Measurements from ENCODE around the gene TRPM3.

The TRPM3 gene

DNA sequence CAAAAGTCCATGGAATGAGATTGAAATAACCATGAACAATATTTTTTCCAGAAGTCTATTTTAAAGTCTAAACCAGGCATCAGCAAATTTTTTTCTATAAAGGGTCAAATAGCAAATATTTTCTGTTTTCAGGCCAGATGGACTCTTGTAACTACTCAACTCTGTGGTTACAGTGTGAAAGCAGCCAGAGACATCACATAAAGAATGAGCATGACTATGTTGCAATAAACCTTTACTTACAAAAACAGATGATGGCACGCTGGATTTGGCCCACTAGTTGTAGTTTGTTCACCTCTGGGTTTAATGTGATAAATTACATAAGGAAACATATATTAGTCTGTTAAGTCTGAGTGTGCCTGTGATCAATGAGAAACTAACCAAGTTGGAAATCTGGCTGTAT lies 319.2 kb downstream of the TRPM3 start:
- H3K4me3 ChIP-seq (ENCODE audit: low read length) = no peak overlapping the region
- H3K9me2 ChIP-seq (replicated peaks; ENCODE audit: insufficient read depth, low read length) = no peaks in the 10 kb centered on the region
- H3K4me1 ChIP-seq (ENCODE audit: low read length) = no peaks in the 10 kb centered on the region
- no peak overlapping the region for H3K9ac ChIP-seq (ENCODE audit: low read length)
- no peaks in the 10 kb centered on the region for H3F3A ChIP-seq (ENCODE audit: insufficient read depth, low read length)
- H3K36me3 ChIP-seq (replicated peaks; ENCODE audit: insufficient read depth, low read length) = no peaks in the 10 kb centered on the region
- no peaks in the 10 kb centered on the region for H3K79me2 ChIP-seq (ENCODE audit: low read length)
- H3K4me2 ChIP-seq (ENCODE audit: low read depth, low read length) = no peak overlapping the region
- DNase-seq = no peak
- H3K27me3 ChIP-seq (replicated peaks; ENCODE audit: insufficient read depth, low read length) = no peaks in the 10 kb centered on the region
- H3K27ac ChIP-seq (ENCODE audit: low read length) = no peak overlapping the region
- H3K9me3 ChIP-seq (replicated peaks; ENCODE audit: insufficient read depth, low read length) = no peaks in the 10 kb centered on the region
- H2AFZ ChIP-seq (ENCODE audit: low read length) = no peak overlapping the region
- TF ChIP-seq, protein P1, sequence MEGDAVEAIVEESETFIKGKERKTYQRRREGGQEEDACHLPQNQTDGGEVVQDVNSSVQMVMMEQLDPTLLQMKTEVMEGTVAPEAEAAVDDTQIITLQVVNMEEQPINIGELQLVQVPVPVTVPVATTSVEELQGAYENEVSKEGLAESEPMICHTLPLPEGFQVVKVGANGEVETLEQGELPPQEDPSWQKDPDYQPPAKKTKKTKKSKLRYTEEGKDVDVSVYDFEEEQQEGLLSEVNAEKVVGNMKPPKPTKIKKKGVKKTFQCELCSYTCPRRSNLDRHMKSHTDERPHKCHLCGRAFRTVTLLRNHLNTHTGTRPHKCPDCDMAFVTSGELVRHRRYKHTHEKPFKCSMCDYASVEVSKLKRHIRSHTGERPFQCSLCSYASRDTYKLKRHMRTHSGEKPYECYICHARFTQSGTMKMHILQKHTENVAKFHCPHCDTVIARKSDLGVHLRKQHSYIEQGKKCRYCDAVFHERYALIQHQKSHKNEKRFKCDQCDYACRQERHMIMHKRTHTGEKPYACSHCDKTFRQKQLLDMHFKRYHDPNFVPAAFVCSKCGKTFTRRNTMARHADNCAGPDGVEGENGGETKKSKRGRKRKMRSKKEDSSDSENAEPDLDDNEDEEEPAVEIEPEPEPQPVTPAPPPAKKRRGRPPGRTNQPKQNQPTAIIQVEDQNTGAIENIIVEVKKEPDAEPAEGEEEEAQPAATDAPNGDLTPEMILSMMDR (IDR thresholded peaks at IDR 0.05; ENCODE audit: low read length) = no peak
- no peak for TF ChIP-seq EZH2phosphoT487 (IDR thresholded peaks at IDR 0.05; ENCODE audit: low read length)
- TF ChIP-seq EZH2 (optimal IDR thresholded peaks at IDR 0.05; ENCODE audit: low read depth, low read length) = no peak
- H4K20me1 ChIP-seq (ENCODE audit: insufficient read depth, low read length) = no peaks in the 10 kb centered on the region

DNA sequence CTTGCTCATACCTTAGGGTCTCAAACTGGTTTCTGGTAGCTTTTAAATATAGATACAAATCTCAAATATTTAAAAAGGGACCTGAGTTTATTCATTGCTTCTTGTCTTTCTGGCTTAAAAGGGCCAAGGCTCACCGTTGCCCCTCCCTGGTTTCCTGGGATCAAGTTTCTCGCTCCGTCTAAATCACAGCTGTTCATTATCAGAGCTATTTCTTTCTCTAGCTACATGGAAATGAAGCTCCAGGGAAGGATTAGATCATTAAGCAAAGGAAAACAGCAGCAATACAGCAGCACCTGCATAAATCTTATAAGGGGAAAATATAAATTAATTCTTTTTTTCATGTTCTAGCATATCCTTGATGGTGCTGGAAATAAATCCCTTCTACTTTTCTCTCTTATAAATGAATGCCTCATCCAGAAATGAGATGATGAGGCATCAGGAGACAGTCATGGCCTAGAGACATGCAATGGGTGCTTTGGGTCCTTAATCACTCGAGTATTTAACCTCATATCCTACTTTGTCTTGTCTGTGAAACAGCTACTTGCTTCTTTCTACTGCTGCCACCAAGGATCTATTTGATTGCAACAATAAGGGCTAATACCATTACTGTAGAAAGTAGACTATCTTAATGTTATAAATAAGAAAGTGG lies 320.1 kb downstream of the TRPM3 start:
- H3K27ac ChIP-seq (ENCODE audit: low read length) = no peak overlapping the region
- no peak overlapping the region for H3K9ac ChIP-seq (ENCODE audit: low read length)
- no peaks in the 10 kb centered on the region for H4K20me1 ChIP-seq (ENCODE audit: insufficient read depth, low read length)
- H3K4me1 ChIP-seq (ENCODE audit: low read length) = no peaks in the 10 kb centered on the region
- no peak for TF ChIP-seq EZH2 (optimal IDR thresholded peaks at IDR 0.05; ENCODE audit: low read depth, low read length)
- TF ChIP-seq, protein P1 (IDR thresholded peaks at IDR 0.05; ENCODE audit: low read length) = no peak
- TF ChIP-seq EZH2phosphoT487 (IDR thresholded peaks at IDR 0.05; ENCODE audit: low read length) = no peak
- no peak for DNase-seq
- H3K79me2 ChIP-seq (ENCODE audit: low read length) = no peaks in the 10 kb centered on the region
- no peak overlapping the region for H3K4me3 ChIP-seq (ENCODE audit: low read length)
- H3K9me2 ChIP-seq (replicated peaks; ENCODE audit: insufficient read depth, low read length) = no peaks in the 10 kb centered on the region
- no peak overlapping the region for H2AFZ ChIP-seq (ENCODE audit: low read length)
- no peaks in the 10 kb centered on the region for H3K27me3 ChIP-seq (replicated peaks; ENCODE audit: insufficient read depth, low read length)
- no peaks in the 10 kb centered on the region for H3K36me3 ChIP-seq (replicated peaks; ENCODE audit: insufficient read depth, low read length)
- no peaks in the 10 kb centered on the region for H3K9me3 ChIP-seq (replicated peaks; ENCODE audit: insufficient read depth, low read length)
- H3F3A ChIP-seq (ENCODE audit: insufficient read depth, low read length) = no peaks in the 10 kb centered on the region
- no peak overlapping the region for H3K4me2 ChIP-seq (ENCODE audit: low read depth, low read length)

DNA sequence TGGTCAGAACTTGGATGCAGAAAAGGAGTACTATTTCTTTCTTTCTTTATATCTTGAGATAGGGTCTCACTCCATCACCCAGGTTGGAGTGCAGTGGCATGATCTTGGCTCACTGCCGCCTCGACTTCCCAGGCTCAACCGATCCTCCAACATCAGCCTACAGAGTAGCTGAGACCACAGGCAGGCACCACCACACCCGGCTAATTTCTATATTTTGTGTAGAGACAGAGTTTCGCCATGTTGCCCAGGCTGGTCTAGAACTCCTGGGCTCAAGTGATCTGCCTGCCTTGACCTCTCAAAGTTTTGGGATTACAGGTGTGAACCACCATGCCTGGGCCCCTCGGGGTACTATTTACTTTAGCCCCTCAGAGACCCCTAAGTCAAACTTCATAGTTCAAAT lies 323.4 kb downstream of the TRPM3 start:
- DNase-seq = no peak
- no peaks in the 10 kb centered on the region for H3K36me3 ChIP-seq (replicated peaks; ENCODE audit: insufficient read depth, low read length)
- no peak overlapping the region for H3K4me3 ChIP-seq (ENCODE audit: low read length)
- H3K9ac ChIP-seq (ENCODE audit: low read length) = no peak overlapping the region
- no peaks in the 10 kb centered on the region for H4K20me1 ChIP-seq (ENCODE audit: insufficient read depth, low read length)
- H3F3A ChIP-seq (ENCODE audit: insufficient read depth, low read length) = no peaks in the 10 kb centered on the region
- H3K79me2 ChIP-seq (ENCODE audit: low read length) = no peaks in the 10 kb centered on the region
- H3K27ac ChIP-seq (ENCODE audit: low read length) = no peak overlapping the region
- no peak for TF ChIP-seq EZH2phosphoT487 (IDR thresholded peaks at IDR 0.05; ENCODE audit: low read length)
- no peak for TF ChIP-seq EZH2 (optimal IDR thresholded peaks at IDR 0.05; ENCODE audit: low read depth, low read length)
- TF ChIP-seq, protein P1 (IDR thresholded peaks at IDR 0.05; ENCODE audit: low read length) = no peak
- H3K4me2 ChIP-seq (ENCODE audit: low read depth, low read length) = no peak overlapping the region
- no peaks in the 10 kb centered on the region for H3K4me1 ChIP-seq (ENCODE audit: low read length)
- no peaks in the 10 kb centered on the region for H3K9me2 ChIP-seq (replicated peaks; ENCODE audit: insufficient read depth, low read length)
- no peak overlapping the region for H2AFZ ChIP-seq (ENCODE audit: low read length)
- H3K9me3 ChIP-seq (replicated peaks; ENCODE audit: insufficient read depth, low read length) = no peaks in the 10 kb centered on the region
- no peaks in the 10 kb centered on the region for H3K27me3 ChIP-seq (replicated peaks; ENCODE audit: insufficient read depth, low read length)
